Effector memory CD8-positive, alpha-beta T cell (primary cell): ENCODE results near the gene MPHOSPH6.
"Not testable (repeated sequence)": the region's sequence is repeated elsewhere in the genome, so short reads cannot be mapped to it uniquely, and the experiment has no call there.

Experiments
- ATAC-seq: fragments of 150-1000 bp; cut with Tn5 transposase; replicated peaks from 2 replicates; pipeline ENCODE4 v1.10.0; 2021; ENCODE audit warnings: mild to moderate bottlenecking, moderate library complexity
- DNase-seq, 3 experiments: peaks; one replicate each; pipeline ENCODE4 v3.0.0; 2021
- H3K27ac Mint-ChIP-seq, 2 donors: one replicate each; pipeline ENCODE4 v1.8.0; 2022; ENCODE audit warnings: mild to moderate bottlenecking in 2 of 2, mixed read lengths in 2 of 2, moderate library complexity in 2 of 2
- H3K27me3 Mint-ChIP-seq, 2 donors: one replicate each; pipeline ENCODE4 v1.8.0; 2022; ENCODE audit warnings: mixed read lengths in 2 of 2
- H3K36me3 Mint-ChIP-seq: one replicate; pipeline ENCODE4 v1.8.0; 2022; ENCODE audit warnings: mild to moderate bottlenecking, moderate library complexity, mixed read lengths; ENCODE audit not compliant: insufficient read depth
- H3K4me1 Mint-ChIP-seq, 2 donors: one replicate each; pipeline ENCODE4 v1.8.0; 2022; ENCODE audit warnings: low read depth in 2 of 2, mixed read lengths in 2 of 2
- H3K4me3 Mint-ChIP-seq, 2 donors: one replicate each; pipeline ENCODE4 v1.8.0; 2022; ENCODE audit warnings: mild to moderate bottlenecking in 2 of 2, mixed read lengths in 2 of 2, moderate library complexity in 2 of 2
- H3K9me3 Mint-ChIP-seq, 2 donors: one replicate each; pipeline ENCODE4 v1.8.0; 2022; ENCODE audit warnings: mixed read lengths in 2 of 2
- total RNA-seq, 9 experiments: gene quantifications; one replicate each; lab custom pipeline; 2026; lab: John Stamatoyannopoulos, UW

Gene MPHOSPH6, protein sequence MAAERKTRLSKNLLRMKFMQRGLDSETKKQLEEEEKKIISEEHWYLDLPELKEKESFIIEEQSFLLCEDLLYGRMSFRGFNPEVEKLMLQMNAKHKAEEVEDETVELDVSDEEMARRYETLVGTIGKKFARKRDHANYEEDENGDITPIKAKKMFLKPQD
- total RNA-seq: 10.7 to 52.3 (median 18.6) reads per million in 9 experiments

DNA sequence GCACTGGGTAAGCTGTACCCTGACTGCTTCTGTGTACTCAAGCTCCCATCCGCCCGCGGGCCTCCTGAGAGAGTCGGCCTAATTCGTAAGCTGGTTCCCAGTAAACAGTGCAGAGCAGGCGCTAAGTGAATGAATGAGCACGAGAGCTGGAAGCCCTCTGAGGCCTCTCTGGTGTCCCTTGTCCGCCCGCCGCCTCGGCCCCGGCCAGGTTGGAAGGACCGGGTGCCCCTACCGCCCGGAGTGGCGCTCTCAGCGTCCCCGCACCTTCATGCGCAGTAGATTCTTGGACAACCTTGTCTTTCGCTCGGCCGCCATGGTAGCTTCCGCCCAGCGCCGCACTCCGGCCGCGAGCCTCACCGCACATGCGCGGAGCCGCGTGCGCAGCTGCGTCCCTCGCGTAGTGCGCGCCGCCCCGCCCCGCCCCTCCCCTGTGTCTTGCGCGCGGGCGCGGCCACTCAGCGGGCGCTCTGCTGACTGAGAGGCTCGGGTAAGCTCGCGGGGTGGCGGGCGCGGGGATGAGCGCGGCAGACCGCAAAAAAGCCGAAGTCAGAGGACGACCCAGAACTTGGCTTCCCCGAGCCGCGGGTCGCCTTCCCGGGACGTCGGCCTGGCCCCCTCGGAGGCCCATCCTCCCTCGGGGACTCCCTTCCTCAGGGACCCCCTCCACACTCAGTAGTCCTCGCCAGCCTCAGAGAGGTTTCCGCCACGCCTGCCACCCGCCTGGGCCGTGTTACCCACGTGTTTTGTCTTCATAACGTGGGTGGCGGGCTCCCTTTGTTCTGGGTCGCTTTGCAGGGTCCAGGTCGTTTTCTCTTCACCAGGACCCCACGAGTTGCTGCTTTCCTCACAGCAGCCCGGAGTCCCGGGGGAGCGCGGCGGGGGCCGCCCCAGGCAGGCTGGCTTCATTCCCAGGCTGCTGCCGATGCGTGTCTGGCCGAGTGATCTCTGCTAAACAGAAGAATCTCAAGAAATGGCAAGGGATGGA, at the start of gene MPHOSPH6:
Gene MPHOSPH6 (minus strand): TSS at position 364 of the 985 bp plus-strand sequence. CDS start 49 bp downstream, at position 315.
- Mint-ChIP-seq H3K4me1 (peaks cover 23 to 28% of the 10 kb centered on the region in 2 donors), H3K27ac (peak within 1 kb of the TSS; percentile 90 to 95), H3K27me3 (peaks cover 21 to 22% of the 10 kb centered on the region in 2 donors), H3K4me3 (peak within 1 kb of the TSS; percentile 91), H3K36me3 (peaks cover 14% of the 10 kb centered on the region), H3K9me3 (no peaks in the 10 kb centered on the region)
- ATAC-seq: peak; percentile 91
- DNase-seq: peak; percentile 84 to 85 (median 84)

DNA sequence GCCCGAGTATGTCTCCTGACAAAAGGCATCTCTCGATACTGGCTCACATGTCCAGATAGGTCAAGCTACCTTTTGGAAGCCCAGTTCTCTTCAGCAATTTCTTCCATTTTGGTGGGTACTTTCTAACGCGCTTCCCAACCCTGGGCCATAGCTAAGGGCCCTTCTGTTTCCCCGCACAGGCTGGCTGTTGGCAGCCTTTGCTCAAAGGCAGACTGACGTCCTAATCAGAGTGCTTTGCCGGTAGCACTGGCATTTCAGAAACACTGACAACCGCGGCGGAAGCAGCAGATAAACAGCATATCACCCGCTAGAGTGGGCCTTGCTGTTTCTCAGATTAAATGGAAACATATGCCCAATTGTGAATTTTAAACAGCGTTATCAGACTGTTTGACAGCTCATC, 49.3 kb upstream of the MPHOSPH6 start:
- Mint-ChIP-seq H3K4me3 (no peak overlapping the region), H3K4me1 (no peaks in the 10 kb centered on the region), H3K27me3 (peaks cover 16% of the 10 kb centered on the region in 2 donors), H3K36me3 (no peaks in the 10 kb centered on the region), H3K27ac (no peak overlapping the region), H3K9me3 (no peaks in the 10 kb centered on the region)
- ATAC-seq (no peak), DNase-seq (no peak)

DNA sequence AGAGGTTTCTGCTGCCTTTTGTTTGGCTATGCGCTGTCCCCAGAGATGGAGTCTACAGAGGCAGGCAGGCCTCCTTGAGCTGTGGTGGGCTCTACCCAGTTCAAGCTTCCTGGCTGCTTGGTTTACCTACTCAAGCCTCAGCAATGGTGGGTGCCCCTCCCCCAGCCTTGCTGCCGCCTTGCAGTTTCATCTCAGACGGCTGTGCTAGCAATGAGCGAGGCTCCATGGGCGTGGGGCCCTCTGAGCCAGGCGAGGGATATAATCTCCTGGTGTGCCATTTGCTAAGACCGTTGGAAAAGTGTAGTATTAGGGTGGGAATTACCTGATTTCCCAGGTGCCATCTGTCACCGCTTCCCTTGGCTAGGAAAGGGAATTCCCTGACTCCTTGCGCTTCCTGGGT, 39.3 kb upstream of the MPHOSPH6 start:
- not testable (repeated sequence) for H3K4me3 Mint-ChIP-seq, H3K9me3 Mint-ChIP-seq, H3K4me1 Mint-ChIP-seq, ATAC-seq, DNase-seq, H3K36me3 Mint-ChIP-seq, H3K27ac Mint-ChIP-seq
- peaks cover 43 to 53% of the 10 kb centered on the region in 2 donors for H3K27me3 Mint-ChIP-seq

DNA sequence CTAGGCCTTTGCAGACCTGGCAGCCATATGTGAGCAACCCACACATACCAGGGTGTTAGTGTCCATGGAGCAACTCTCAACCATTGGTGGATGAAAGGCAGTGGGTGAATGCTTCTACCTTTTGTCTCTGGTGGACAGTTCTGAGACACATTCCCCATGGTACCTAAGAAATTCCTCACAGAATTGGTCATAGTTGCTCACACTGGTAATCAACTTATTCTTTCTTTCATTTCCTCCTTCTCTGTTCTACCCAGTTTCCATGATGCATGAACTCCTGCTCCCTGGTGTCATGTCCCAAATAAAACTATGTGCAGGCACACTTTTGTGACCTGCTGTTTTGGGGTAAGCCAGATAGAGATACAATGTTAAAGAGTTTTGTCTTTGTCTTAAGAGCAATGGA, 33.2 kb upstream of the MPHOSPH6 start:
- no peaks in the 10 kb centered on the region for H3K36me3 Mint-ChIP-seq
- DNase-seq (no peak), ATAC-seq (no peak)
- no peaks in the 10 kb centered on the region for H3K4me1 Mint-ChIP-seq
- no peak overlapping the region for H3K27ac Mint-ChIP-seq
- H3K9me3 Mint-ChIP-seq: peaks cover 0 to 2% of the 10 kb centered on the region in 2 donors
- H3K27me3 Mint-ChIP-seq: peaks cover 16 to 20% of the 10 kb centered on the region in 2 donors
- H3K4me3 Mint-ChIP-seq: no peak overlapping the region

DNA sequence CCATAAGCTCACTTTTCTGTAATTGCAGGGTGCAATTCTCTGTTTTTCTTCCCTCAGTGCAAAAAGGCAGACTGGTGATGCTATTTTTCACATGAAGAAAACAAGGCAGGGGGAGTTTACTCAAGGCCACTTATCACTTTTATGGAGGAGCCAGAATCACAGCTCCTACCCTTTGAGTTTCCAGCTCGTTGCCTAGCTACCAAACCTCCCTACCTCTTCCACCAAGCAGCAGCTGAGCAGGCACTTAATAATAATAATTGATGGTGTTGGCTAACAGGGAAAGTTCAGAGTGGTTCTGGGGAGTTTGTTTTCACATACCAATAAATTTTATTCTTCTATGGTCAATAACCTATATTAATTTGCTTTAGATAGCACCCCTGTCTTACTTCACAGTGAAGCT, 31.9 kb upstream of the MPHOSPH6 start:
- H3K9me3 Mint-ChIP-seq: peaks cover 0 to 2% of the 10 kb centered on the region in 2 donors
- H3K27me3 Mint-ChIP-seq: peaks cover 9% of the 10 kb centered on the region in 2 donors
- no peak overlapping the region for H3K27ac Mint-ChIP-seq

DNA sequence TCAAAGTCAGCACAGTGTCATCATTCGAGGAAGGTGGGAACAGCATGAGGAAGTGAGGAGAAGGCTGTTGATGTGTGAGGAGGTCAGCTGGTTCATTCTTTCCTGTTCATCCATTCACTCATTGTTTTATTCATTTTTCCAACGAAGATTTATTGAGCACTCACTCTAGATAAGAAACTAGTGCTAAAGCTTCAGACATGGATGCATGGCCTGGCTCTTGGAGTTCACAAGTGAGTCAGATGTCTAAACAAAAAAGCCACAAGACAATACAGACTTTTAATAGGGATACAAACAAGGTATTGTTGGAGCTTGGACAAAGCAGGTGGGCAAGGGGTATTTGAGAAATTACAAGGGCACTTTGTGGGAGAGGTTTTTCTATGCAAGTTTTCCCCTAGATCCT, 31.3 kb upstream of the MPHOSPH6 start:
- Mint-ChIP-seq H3K27ac (no peak overlapping the region), H3K36me3 (no peaks in the 10 kb centered on the region), H3K9me3 (peaks cover 0 to 2% of the 10 kb centered on the region in 2 donors), H3K4me3 (no peak overlapping the region), H3K4me1 (no peaks in the 10 kb centered on the region), H3K27me3 (peaks cover 4 to 13% of the 10 kb centered on the region in 2 donors)
- no peak for DNase-seq
- ATAC-seq: no peak

More for the DNA sequence above, 31.9 kb upstream of the MPHOSPH6 start:
- H3K36me3 Mint-ChIP-seq: no peaks in the 10 kb centered on the region
- ATAC-seq: no peak
- DNase-seq: no peak
- H3K4me3 Mint-ChIP-seq: no peak overlapping the region
- H3K4me1 Mint-ChIP-seq: no peaks in the 10 kb centered on the region

DNA sequence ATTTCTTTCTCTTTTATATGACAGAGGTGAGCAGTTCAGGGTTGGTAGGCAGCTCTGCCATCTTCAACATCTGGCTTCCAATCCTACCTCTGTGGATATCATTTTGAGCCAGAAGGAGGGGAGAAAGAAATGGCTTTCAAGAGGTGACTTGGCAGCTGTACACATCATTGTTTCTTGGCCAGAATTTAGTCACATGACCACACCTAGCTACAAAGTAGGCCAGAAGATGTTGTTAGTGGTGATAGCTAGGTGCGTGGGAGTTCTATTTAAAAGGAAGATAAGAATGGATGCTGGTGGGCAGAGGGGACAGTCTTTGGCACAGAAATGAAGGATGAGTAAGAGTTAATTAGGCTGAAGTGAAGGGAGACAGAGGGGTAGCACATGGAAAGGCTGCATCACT, 29.2 kb upstream of the MPHOSPH6 start:
- no peak overlapping the region for H3K4me3 Mint-ChIP-seq
- no peaks in the 10 kb centered on the region for H3K4me1 Mint-ChIP-seq
- H3K27me3 Mint-ChIP-seq: peaks cover 4 to 18% of the 10 kb centered on the region in 2 donors
- no peak for ATAC-seq
- H3K27ac Mint-ChIP-seq: no peak overlapping the region
- peaks cover 0 to 2% of the 10 kb centered on the region in 2 donors for H3K9me3 Mint-ChIP-seq
- H3K36me3 Mint-ChIP-seq: no peaks in the 10 kb centered on the region
- DNase-seq: no peak

DNA sequence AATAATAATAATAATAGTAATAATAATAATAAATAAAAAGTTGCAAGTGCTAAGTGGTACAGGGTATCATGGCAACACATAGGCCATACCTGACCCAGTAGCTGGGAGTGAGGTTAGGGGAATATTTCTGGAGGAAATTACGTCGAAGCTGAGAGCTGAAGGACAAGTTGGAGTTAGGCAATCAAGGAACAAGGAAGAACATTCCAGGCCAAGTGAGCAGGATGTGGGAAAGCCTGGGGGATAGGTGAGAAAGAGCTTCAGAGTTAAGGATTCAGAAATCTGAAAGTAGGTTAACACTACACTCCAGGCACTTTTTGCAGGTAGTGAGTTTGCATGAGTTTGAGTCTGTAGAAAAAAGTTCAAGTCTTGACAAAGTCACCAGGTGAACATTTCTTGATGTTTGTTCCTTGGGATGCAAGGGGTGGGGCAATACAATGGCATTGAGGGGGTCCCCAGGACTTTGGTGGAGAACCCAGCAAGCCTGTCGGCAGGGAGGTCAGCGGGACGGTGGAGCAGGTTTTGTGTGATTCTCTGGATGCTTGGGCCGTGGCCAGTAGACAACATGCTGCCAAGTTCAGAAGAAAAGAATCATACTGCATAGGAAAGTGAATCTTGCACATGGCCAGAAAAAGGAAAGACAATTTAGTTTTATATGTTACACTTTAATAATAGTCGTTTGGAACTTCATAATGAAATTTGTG, 27.7 kb upstream of the MPHOSPH6 start:
- Mint-ChIP-seq H3K27ac (no peak overlapping the region), H3K4me3 (no peak overlapping the region), H3K36me3 (no peaks in the 10 kb centered on the region), H3K4me1 (peaks cover 6% of the 10 kb centered on the region in 2 donors), H3K27me3 (peaks cover 4 to 18% of the 10 kb centered on the region in 2 donors), H3K9me3 (peaks cover 0 to 2% of the 10 kb centered on the region in 2 donors)
- ATAC-seq (no peak), DNase-seq (no peak)

DNA sequence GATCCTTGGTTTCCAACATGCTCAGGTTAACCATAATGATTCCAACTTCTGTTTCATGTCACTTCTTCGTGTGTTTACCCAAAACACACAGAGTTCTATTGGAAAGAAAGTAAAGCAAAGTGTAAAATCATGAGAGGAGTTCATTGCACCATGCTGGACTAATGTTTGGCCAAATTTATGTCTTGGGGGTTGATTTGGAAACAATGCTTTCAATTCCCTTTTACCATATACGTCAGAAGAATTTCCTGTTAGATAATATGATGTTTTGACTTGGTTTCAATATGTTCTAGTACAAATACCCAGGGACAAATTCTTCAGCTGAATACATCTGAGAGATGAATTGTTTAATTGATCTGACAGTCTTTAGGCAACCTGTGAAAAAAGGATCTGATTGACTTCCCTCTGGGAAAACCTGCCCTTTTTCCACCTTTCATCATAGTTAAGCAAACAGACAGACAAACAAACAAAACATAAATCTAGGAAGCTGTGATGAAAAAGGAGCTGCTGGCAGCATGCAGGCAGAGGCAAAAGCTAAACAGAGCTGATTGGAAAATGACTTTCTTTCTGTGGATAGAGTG, 26.0 kb upstream of the MPHOSPH6 start:
- no peak for DNase-seq
- Mint-ChIP-seq H3K4me3 (no peak overlapping the region), H3K4me1 (peaks cover 9% of the 10 kb centered on the region in 2 donors), H3K27ac (no peak overlapping the region), H3K9me3 (no peaks in the 10 kb centered on the region), H3K27me3 (peaks cover under 1 to 12% of the 10 kb centered on the region in 2 donors), H3K36me3 (no peaks in the 10 kb centered on the region)
- no peak for ATAC-seq

DNA sequence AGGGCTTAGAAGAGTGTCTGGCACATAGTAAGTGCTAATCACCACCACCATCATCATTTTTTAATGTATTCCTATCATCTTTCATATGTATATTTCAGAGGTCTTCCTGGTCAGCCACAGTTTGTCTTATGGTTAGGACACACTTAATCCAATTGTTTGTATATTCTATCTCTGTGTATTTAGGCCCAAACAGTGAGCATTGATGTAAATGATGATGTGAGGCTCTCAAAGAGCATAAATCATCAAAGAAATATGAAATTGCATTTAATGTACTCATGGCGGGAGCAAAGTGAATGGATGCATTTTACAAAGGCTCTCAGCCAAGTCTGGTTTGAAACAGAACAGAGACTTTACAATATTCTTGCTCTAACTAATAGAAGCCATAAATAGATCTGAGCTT, 24.1 kb upstream of the MPHOSPH6 start:
- Mint-ChIP-seq H3K4me3 (no peak overlapping the region), H3K9me3 (no peaks in the 10 kb centered on the region), H3K27me3 (peaks cover 0 to 9% of the 10 kb centered on the region in 2 donors), H3K4me1 (peaks cover 9% of the 10 kb centered on the region in 2 donors), H3K27ac (no peak overlapping the region), H3K36me3 (no peaks in the 10 kb centered on the region)
- ATAC-seq (no peak), DNase-seq (no peak)

DNA sequence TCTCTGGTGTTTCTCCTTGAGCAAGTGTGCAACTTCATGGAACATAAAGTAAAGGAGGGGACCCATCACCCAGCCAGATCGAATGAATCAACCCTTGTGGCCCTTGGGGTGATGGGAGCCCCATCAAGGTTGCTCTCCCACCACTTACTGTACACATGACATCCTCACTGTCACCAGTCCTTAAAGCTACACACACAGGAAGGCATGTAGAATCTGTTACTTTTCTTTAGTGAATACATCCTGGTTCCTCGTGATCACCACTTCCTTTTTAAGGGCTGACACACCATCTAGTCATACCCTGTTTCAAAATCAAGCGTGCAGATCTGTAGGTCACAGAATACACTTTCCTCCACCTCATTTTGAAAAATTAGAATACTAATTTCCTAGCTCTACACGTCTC, 22.6 kb upstream of the MPHOSPH6 start:
- Mint-ChIP-seq H3K9me3 (no peaks in the 10 kb centered on the region), H3K27ac (peak overlapping the region; percentile 38 to 58), H3K36me3 (no peaks in the 10 kb centered on the region), H3K4me1 (peaks cover 9% of the 10 kb centered on the region in 2 donors), H3K27me3 (peaks cover 6 to 9% of the 10 kb centered on the region in 2 donors), H3K4me3 (no peak overlapping the region)
- DNase-seq: no peak
- ATAC-seq: peak; percentile 97

DNA sequence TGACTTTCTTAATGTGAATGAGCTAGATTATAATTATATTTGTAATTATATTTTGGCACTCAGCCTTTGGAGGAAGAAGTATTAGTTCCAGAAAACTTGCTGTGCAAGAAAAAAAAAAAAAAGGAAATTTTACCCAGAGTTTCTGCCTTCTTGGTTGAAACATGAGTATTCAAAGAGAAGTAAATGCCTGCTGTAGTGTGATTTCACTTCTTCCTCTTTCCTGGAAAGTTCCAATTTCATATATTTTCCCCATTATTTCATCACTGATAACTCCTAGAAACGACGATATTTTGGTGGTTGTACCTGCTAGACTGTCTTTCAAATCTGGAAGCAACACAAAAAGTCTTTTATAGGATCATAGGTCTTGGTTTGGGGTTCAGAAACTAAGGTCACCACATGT, 20.4 kb upstream of the MPHOSPH6 start:
- Mint-ChIP-seq H3K36me3 (no peaks in the 10 kb centered on the region), H3K4me3 (no peak overlapping the region), H3K27me3 (peaks cover 8 to 13% of the 10 kb centered on the region in 2 donors), H3K4me1 (peaks cover 9% of the 10 kb centered on the region in 2 donors), H3K9me3 (no peaks in the 10 kb centered on the region), H3K27ac (no peak overlapping the region)
- DNase-seq (no peak), ATAC-seq (no peak)

DNA sequence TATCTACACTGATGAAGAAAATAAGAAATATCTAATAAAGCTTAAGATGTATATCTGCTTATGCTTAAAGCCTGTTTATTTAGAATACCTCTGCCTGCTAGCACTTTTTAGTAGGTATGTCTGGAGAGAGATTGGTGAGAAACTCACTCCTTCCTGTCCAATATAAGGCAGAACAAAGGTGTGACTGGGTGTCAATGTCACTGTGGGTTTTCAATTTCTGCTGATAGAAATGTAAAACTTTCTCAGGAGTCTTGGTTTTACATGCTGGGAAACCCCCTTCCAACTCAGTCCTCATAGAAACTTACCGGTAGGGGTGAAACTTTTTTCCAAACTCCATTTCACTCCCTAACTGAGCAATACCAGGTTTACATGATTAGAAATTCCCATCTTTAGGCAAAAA, 17.8 kb upstream of the MPHOSPH6 start:
- peak; percentile 33 for ATAC-seq
- H3K9me3 Mint-ChIP-seq: no peaks in the 10 kb centered on the region
- H3K27me3 Mint-ChIP-seq: peaks cover 8 to 16% of the 10 kb centered on the region in 2 donors
- H3K4me3 Mint-ChIP-seq: no peak overlapping the region
- H3K36me3 Mint-ChIP-seq: no peaks in the 10 kb centered on the region
- no peak overlapping the region for H3K27ac Mint-ChIP-seq
- no peak for DNase-seq
- peaks cover 4% of the 10 kb centered on the region in 2 donors for H3K4me1 Mint-ChIP-seq
